GM13977 (cell line): ENCODE results near the gene C12orf42.
A peak's percentile ranks its signal among the peaks of the same experiment; 100 is the strongest.

Experiments
- DNase-seq: peaks from one replicate; pipeline ENCODE4 v3.0.0; 2012; ENCODE audit warnings: low spot score
- CTCF ChIP-seq: IDR thresholded peaks from 2 replicates; pipeline ENCODE4 v1.5.1; 2012; ENCODE audit warnings: mild to moderate bottlenecking, control low read depth; ENCODE audit not compliant: insufficient read depth; ENCODE audit errors: extremely low read depth, missing control alignments
- in situ Hi-C: fragments of 300-500 bp; cut with MboI; formaldehyde crosslinking; loops from one replicate; pipeline ENCODE4 v1.12.0; 2022; ENCODE audit warnings: low sequenced_read_pairs, low pct_unique_long_range_greater_than_20kb, mixed read lengths, inconsistent platforms; ENCODE audit not compliant: unreplicated experiment

Gene C12orf42

GRCh38 chr12:103318566-103318965, 177.2 kb downstream of the C12orf42 start:
- no peak for DNase-seq
- no peak for TF ChIP-seq CTCF

GRCh38 chr12:103317220-103317619, 178.5 kb downstream of the C12orf42 start:
- no peak for TF ChIP-seq CTCF
- DNase-seq, result no peak
- in situ Hi-C loops, result no loop called here

More at GRCh38 chr12:103318566-103318965, 177.2 kb downstream of the C12orf42 start:
- in situ Hi-C loops, result no loop called here

GRCh38 chr12:103314786-103315185, 181.0 kb downstream of the C12orf42 start:
- no peak for TF ChIP-seq CTCF

GRCh38 chr12:103313894-103314293, 181.9 kb downstream of the C12orf42 start:
- peak; percentile 18 for DNase-seq
- in situ Hi-C loops, result no loop called here
- no peak for TF ChIP-seq CTCF

More at GRCh38 chr12:103314786-103315185, 181.0 kb downstream of the C12orf42 start:
- in situ Hi-C loops, result no loop called here
- DNase-seq, result no peak

GRCh38 chr12:103312742-103313354, 182.9 kb downstream of the C12orf42 start:
- no peak for TF ChIP-seq CTCF
- DNase-seq, result no peak
- in situ Hi-C loops, result no loop called here

- in situ Hi-C loops, result no loop called here
- no peak for TF ChIP-seq CTCF
- DNase-seq, result no peak
These were observed 185.1 kb downstream of the C12orf42 start for GRCh38 chr12:103310546-103311270.
